Liver (tissue), 3 donors: ENCODE measurements around the gene C1GALT1C1L.

ENCODE experiments used
- EGR1 ChIP-seq, 2 donors: IDR thresholded peaks; 2 replicates each; pipeline ENCODE4 v1.6.1; 2016 to 2018; ENCODE audit warnings: antibody characterized with exemption in 2 of 2, low read depth in 2 of 2
- GABPA ChIP-seq, 2 donors: IDR thresholded peaks in 1 of 2; conservative IDR thresholded peaks in 1 of 2; 2 replicates each; pipeline ENCODE4 v1.6.1; 2016; ENCODE audit warnings: antibody characterized with exemption in 2 of 2, mild to moderate bottlenecking in 1 of 2, moderate library complexity in 1 of 2
- NR2F2 ChIP-seq: IDR thresholded peaks from 2 replicates; pipeline ENCODE4 v1.6.1; 2016; ENCODE audit warnings: antibody characterized with exemption
- RAD21 ChIP-seq, 2 donors: IDR thresholded peaks; 2 replicates each; pipeline ENCODE4 v1.6.1; 2016; ENCODE audit warnings: antibody characterized with exemption in 2 of 2, mild to moderate bottlenecking in 2 of 2
- SP1 ChIP-seq: IDR thresholded peaks from 2 replicates; pipeline ENCODE4 v1.6.1; 2018; ENCODE audit warnings: antibody characterized with exemption, mild to moderate bottlenecking
- TF ChIP-seq, protein P1 (sequence below): fragments of 150-350 bp; IDR thresholded peaks from 2 replicates; pipeline ENCODE4 v1.5.1; 2017; ENCODE audit warnings: improper control_type of control experiment, low read depth, low read length; ENCODE audit not compliant: missing input control
- TF ChIP-seq, protein P2 (sequence below): IDR thresholded peaks from 2 replicates; pipeline ENCODE4 v1.6.1; 2016; ENCODE audit warnings: antibody characterized with exemption
- TF ChIP-seq, protein P3 (sequence below): IDR thresholded peaks from 2 replicates; pipeline ENCODE4 v1.6.1; 2016; ENCODE audit warnings: antibody characterized with exemption, mild to moderate bottlenecking
- TF ChIP-seq, protein P4 (sequence below): IDR thresholded peaks from 2 replicates; pipeline ENCODE4 v1.6.1; 2016; ENCODE audit warnings: antibody characterized with exemption
- donor health status: healthy.
- donor health status: healthy.

DNA sequence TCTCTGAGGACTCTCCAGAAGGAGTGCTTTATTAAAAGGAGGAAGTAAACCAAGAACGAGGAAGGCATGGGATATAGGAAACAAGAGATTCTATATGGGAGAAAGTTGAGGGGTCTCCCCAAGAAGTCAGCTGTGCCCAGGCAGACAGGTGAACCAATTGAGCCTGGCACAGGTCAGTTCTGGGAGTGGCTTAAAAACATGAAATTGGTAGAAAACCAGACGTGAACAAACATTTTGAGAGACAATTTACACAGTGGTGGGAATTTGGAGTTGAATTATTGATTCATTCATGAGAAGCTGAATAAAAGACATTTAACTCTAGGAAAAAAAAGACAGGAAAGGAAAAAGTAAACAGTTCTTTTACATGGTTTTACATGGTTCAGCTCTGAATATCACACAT, 22.7 kb downstream of the C1GALT1C1L start:
- TF ChIP-seq, protein P1, sequence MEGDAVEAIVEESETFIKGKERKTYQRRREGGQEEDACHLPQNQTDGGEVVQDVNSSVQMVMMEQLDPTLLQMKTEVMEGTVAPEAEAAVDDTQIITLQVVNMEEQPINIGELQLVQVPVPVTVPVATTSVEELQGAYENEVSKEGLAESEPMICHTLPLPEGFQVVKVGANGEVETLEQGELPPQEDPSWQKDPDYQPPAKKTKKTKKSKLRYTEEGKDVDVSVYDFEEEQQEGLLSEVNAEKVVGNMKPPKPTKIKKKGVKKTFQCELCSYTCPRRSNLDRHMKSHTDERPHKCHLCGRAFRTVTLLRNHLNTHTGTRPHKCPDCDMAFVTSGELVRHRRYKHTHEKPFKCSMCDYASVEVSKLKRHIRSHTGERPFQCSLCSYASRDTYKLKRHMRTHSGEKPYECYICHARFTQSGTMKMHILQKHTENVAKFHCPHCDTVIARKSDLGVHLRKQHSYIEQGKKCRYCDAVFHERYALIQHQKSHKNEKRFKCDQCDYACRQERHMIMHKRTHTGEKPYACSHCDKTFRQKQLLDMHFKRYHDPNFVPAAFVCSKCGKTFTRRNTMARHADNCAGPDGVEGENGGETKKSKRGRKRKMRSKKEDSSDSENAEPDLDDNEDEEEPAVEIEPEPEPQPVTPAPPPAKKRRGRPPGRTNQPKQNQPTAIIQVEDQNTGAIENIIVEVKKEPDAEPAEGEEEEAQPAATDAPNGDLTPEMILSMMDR: no peak
- no peak for TF ChIP-seq NR2F2
- TF ChIP-seq RAD21 (IDR thresholded peaks at IDR 0.05): no peak
- no peak for TF ChIP-seq EGR1 (IDR thresholded peaks at IDR 0.05; ENCODE audit: low read depth in 2 of 2)
- TF ChIP-seq, protein P2, sequence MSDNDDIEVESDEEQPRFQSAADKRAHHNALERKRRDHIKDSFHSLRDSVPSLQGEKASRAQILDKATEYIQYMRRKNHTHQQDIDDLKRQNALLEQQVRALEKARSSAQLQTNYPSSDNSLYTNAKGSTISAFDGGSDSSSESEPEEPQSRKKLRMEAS: no peak
- TF ChIP-seq, protein P3, sequence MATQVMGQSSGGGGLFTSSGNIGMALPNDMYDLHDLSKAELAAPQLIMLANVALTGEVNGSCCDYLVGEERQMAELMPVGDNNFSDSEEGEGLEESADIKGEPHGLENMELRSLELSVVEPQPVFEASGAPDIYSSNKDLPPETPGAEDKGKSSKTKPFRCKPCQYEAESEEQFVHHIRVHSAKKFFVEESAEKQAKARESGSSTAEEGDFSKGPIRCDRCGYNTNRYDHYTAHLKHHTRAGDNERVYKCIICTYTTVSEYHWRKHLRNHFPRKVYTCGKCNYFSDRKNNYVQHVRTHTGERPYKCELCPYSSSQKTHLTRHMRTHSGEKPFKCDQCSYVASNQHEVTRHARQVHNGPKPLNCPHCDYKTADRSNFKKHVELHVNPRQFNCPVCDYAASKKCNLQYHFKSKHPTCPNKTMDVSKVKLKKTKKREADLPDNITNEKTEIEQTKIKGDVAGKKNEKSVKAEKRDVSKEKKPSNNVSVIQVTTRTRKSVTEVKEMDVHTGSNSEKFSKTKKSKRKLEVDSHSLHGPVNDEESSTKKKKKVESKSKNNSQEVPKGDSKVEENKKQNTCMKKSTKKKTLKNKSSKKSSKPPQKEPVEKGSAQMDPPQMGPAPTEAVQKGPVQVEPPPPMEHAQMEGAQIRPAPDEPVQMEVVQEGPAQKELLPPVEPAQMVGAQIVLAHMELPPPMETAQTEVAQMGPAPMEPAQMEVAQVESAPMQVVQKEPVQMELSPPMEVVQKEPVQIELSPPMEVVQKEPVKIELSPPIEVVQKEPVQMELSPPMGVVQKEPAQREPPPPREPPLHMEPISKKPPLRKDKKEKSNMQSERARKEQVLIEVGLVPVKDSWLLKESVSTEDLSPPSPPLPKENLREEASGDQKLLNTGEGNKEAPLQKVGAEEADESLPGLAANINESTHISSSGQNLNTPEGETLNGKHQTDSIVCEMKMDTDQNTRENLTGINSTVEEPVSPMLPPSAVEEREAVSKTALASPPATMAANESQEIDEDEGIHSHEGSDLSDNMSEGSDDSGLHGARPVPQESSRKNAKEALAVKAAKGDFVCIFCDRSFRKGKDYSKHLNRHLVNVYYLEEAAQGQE: no peak
- TF ChIP-seq, protein P4, sequence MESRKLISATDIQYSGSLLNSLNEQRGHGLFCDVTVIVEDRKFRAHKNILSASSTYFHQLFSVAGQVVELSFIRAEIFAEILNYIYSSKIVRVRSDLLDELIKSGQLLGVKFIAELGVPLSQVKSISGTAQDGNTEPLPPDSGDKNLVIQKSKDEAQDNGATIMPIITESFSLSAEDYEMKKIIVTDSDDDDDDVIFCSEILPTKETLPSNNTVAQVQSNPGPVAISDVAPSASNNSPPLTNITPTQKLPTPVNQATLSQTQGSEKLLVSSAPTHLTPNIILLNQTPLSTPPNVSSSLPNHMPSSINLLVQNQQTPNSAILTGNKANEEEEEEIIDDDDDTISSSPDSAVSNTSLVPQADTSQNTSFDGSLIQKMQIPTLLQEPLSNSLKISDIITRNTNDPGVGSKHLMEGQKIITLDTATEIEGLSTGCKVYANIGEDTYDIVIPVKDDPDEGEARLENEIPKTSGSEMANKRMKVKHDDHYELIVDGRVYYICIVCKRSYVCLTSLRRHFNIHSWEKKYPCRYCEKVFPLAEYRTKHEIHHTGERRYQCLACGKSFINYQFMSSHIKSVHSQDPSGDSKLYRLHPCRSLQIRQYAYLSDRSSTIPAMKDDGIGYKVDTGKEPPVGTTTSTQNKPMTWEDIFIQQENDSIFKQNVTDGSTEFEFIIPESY: no peak
- no peak for TF ChIP-seq SP1
- no peak for TF ChIP-seq GABPA (IDR thresholded peaks at IDR 0.05 in 1 of 2, conservative IDR thresholded peaks at IDR 0.05 in 1 of 2)
